ENCODE data around the gene NOVA2.

Gene NOVA2

GRCh38 chr19:45901912-45902650 lies 71.6 kb downstream of the NOVA2 start, which contains the start of gene MYPOP:
Gene MYPOP, minus strand, starts transcription at chr19:45902613. Its CDS starts 840 bp downstream, at chr19:45901773.
- peak within 1 kb of the TSS; percentile 43 for H2BK120ac ChIP-seq (ENCODE audit: low read depth, low read length)
- peaks cover 18% of the 10 kb centered on the region for H3K79me1 ChIP-seq (replicated peaks; ENCODE audit: low read length, poor library complexity, severe bottlenecking)
- peaks cover 14% of the 10 kb centered on the region for H3K4me1 ChIP-seq (ENCODE audit: control insufficient read depth, insufficient read depth, low read depth, low read length)
- H3K23ac ChIP-seq (ENCODE audit: low read length in 2 of 2), result peak within 1 kb of the TSS; percentile 26 to 37
- H3K27ac ChIP-seq (ENCODE audit: low read length, poor library complexity, severe bottlenecking), result peak within 1 kb of the TSS; percentile 77
- H3K9ac ChIP-seq (ENCODE audit: low read length), result peak within 1 kb of the TSS; percentile 88
- peak within 1 kb of the TSS; percentile 34 for H4K91ac ChIP-seq (ENCODE audit: low read length)
- H3K36me3 ChIP-seq (ENCODE audit: control insufficient read depth in 1 of 2, insufficient read depth in 2 of 2, low read depth in 1 of 2, low read length in 2 of 2), result peaks cover 22 to 32% of the 10 kb centered on the region in 2 experiments
- H3K27me3 ChIP-seq (ENCODE audit: control insufficient read depth in 1 of 2, insufficient read depth in 1 of 2, low read length in 2 of 2), result no peaks in the 10 kb centered on the region
- peak within 1 kb of the TSS; percentile 74 to 93 for H3K4me3 ChIP-seq (ENCODE audit: insufficient read depth in 1 of 2, low read depth in 1 of 2, low read length in 2 of 2)
- H2AK5ac ChIP-seq (ENCODE audit: low read length, severe bottlenecking), result no peak within 1 kb of the TSS
- peak within 1 kb of the TSS in 1 of 2 experiments; percentile 67 for H3K4ac ChIP-seq (ENCODE audit: low read depth in 1 of 2, low read length in 2 of 2)
- no peak within 1 kb of the TSS for H2BK5ac ChIP-seq (ENCODE audit: low read depth, low read length, poor library complexity, severe bottlenecking)
- peak within 1 kb of the TSS; percentile 81 for H4K8ac ChIP-seq (ENCODE audit: low read length)
- peak within 1 kb of the TSS; percentile 94 for H3K4me2 ChIP-seq (ENCODE audit: low read length, poor library complexity, severe bottlenecking)
- H2BK15ac ChIP-seq (ENCODE audit: low read depth, poor library complexity, severe bottlenecking), result peak within 1 kb of the TSS; percentile 49
- peak within 1 kb of the TSS; percentile 86 for H2AFZ ChIP-seq (ENCODE audit: low read depth, low read length)
- under 1% methylated on average over 36 of the region's 47 CpGs for WGBS
- peak; percentile 32 for DNase-seq
- peak within 1 kb of the TSS in 1 of 2 experiments; percentile 35 for H3K14ac ChIP-seq (ENCODE audit: low read length in 2 of 2)
- peak within 1 kb of the TSS in 1 of 2 experiments; percentile 19 for H2BK12ac ChIP-seq (ENCODE audit: low read length in 2 of 2)
- no peaks in the 10 kb centered on the region for H3K9me3 ChIP-seq (ENCODE audit: control insufficient read depth, low read length)
- peak within 1 kb of the TSS; percentile 81 to 94 for H3K18ac ChIP-seq (ENCODE audit: low read depth in 1 of 2, low read length in 2 of 2)

GRCh38 chr19:45901432-45901911 lies 72.2 kb downstream of the NOVA2 start:
- WGBS, result 4% methylated on average over 64 of the region's 69 CpGs
- H2BK15ac ChIP-seq (ENCODE audit: low read depth, poor library complexity, severe bottlenecking), result no peak overlapping the region

GRCh38 chr19:45900738-45901431 lies 72.8 kb downstream of the NOVA2 start:
- H3K23ac ChIP-seq (ENCODE audit: low read length in 2 of 2), result no peak overlapping the region
- H3K27me3 ChIP-seq (ENCODE audit: control insufficient read depth in 1 of 2, insufficient read depth in 1 of 2, low read length in 2 of 2), result no peaks in the 10 kb centered on the region
- H2BK5ac ChIP-seq (ENCODE audit: low read depth, low read length, poor library complexity, severe bottlenecking), result no peak overlapping the region
- H3K27ac ChIP-seq (ENCODE audit: low read length, poor library complexity, severe bottlenecking), result no peak overlapping the region
- no peak overlapping the region for H2BK12ac ChIP-seq (ENCODE audit: low read length in 2 of 2)
- DNase-seq, result no peak
- H3K79me1 ChIP-seq (replicated peaks; ENCODE audit: low read length, poor library complexity, severe bottlenecking), result peaks cover 21% of the 10 kb centered on the region
- no peak overlapping the region for H3K4ac ChIP-seq (ENCODE audit: low read depth in 1 of 2, low read length in 2 of 2)
- H2AFZ ChIP-seq (ENCODE audit: low read depth, low read length), result no peak overlapping the region
- no peaks in the 10 kb centered on the region for H3K9me3 ChIP-seq (ENCODE audit: control insufficient read depth, low read length)
- no peak overlapping the region for H2BK120ac ChIP-seq (ENCODE audit: low read depth, low read length)
- peaks cover 14% of the 10 kb centered on the region for H3K4me1 ChIP-seq (ENCODE audit: control insufficient read depth, insufficient read depth, low read depth, low read length)
- peak overlapping the region; percentile 54 for H3K9ac ChIP-seq (ENCODE audit: low read length)
- peaks cover 31 to 34% of the 10 kb centered on the region in 2 experiments for H3K36me3 ChIP-seq (ENCODE audit: control insufficient read depth in 1 of 2, insufficient read depth in 2 of 2, low read depth in 1 of 2, low read length in 2 of 2)
- H3K18ac ChIP-seq (ENCODE audit: low read depth in 1 of 2, low read length in 2 of 2), result no peak overlapping the region
- WGBS, result 48% methylated on average over 22 of the region's 22 CpGs
- no peak overlapping the region for H4K91ac ChIP-seq (ENCODE audit: low read length)
- H2AK5ac ChIP-seq (ENCODE audit: low read length, severe bottlenecking), result no peak overlapping the region
- H4K8ac ChIP-seq (ENCODE audit: low read length), result no peak overlapping the region
- no peak overlapping the region for H3K14ac ChIP-seq (ENCODE audit: low read length in 2 of 2)
- peak overlapping the region; percentile 74 to 93 for H3K4me3 ChIP-seq (ENCODE audit: insufficient read depth in 1 of 2, low read depth in 1 of 2, low read length in 2 of 2)
- peak overlapping the region; percentile 85 for H3K4me2 ChIP-seq (ENCODE audit: low read length, poor library complexity, severe bottlenecking)
- H2BK15ac ChIP-seq (ENCODE audit: low read depth, poor library complexity, severe bottlenecking), result no peak overlapping the region

More at GRCh38 chr19:45901432-45901911, 72.2 kb downstream of the NOVA2 start:
- H2BK12ac ChIP-seq (ENCODE audit: low read length in 2 of 2), result no peak overlapping the region
- H3K36me3 ChIP-seq (ENCODE audit: control insufficient read depth in 1 of 2, insufficient read depth in 2 of 2, low read depth in 1 of 2, low read length in 2 of 2), result peaks cover 26 to 34% of the 10 kb centered on the region in 2 experiments
- no peak overlapping the region for H2BK120ac ChIP-seq (ENCODE audit: low read depth, low read length)
- H3K27me3 ChIP-seq (ENCODE audit: control insufficient read depth in 1 of 2, insufficient read depth in 1 of 2, low read length in 2 of 2), result no peaks in the 10 kb centered on the region
- H3K9ac ChIP-seq (ENCODE audit: low read length), result peak overlapping the region; percentile 54
- no peak overlapping the region for H2AFZ ChIP-seq (ENCODE audit: low read depth, low read length)
- H4K91ac ChIP-seq (ENCODE audit: low read length), result no peak overlapping the region
- H3K14ac ChIP-seq (ENCODE audit: low read length in 2 of 2), result peak overlapping the region in 1 of 2 experiments; percentile 35
- peak overlapping the region; percentile 64 for H4K8ac ChIP-seq (ENCODE audit: low read length)
- H3K4ac ChIP-seq (ENCODE audit: low read depth in 1 of 2, low read length in 2 of 2), result no peak overlapping the region
- no peaks in the 10 kb centered on the region for H3K9me3 ChIP-seq (ENCODE audit: control insufficient read depth, low read length)
- peaks cover 14% of the 10 kb centered on the region for H3K4me1 ChIP-seq (ENCODE audit: control insufficient read depth, insufficient read depth, low read depth, low read length)
- H3K79me1 ChIP-seq (replicated peaks; ENCODE audit: low read length, poor library complexity, severe bottlenecking), result peaks cover 18% of the 10 kb centered on the region
- H2AK5ac ChIP-seq (ENCODE audit: low read length, severe bottlenecking), result no peak overlapping the region
- H3K23ac ChIP-seq (ENCODE audit: low read length in 2 of 2), result peak overlapping the region in 1 of 2 experiments; percentile 2
- DNase-seq, result peak; percentile 81
- no peak overlapping the region for H3K27ac ChIP-seq (ENCODE audit: low read length, poor library complexity, severe bottlenecking)
- no peak overlapping the region for H2BK5ac ChIP-seq (ENCODE audit: low read depth, low read length, poor library complexity, severe bottlenecking)
- H3K18ac ChIP-seq (ENCODE audit: low read depth in 1 of 2, low read length in 2 of 2), result no peak overlapping the region
- peak overlapping the region; percentile 74 to 93 for H3K4me3 ChIP-seq (ENCODE audit: insufficient read depth in 1 of 2, low read depth in 1 of 2, low read length in 2 of 2)
- peak overlapping the region; percentile 85 for H3K4me2 ChIP-seq (ENCODE audit: low read length, poor library complexity, severe bottlenecking)

Measured in mesenchymal stem cell (in vitro differentiated cells and primary cell).